Esophagus muscularis mucosa (tissue), 4 donors: ENCODE data around the gene ALPL. TPM values are rescaled to one million over a fixed set of nuclear protein-coding genes. Genes with fewer than 3 reads are reported as not detected.

Experiments used
- DNase-seq: peaks from one replicate; pipeline ENCODE4 v3.0.0-alpha.2; 2017; ENCODE audit errors: extremely low spot score
- H3K27ac ChIP-seq, 4 donors: fragments of 200-600 bp; sonication (generic); replicated peaks in 1 of 4; 1 replicate in 3 of 4; 2 replicates in 1 of 4; pipeline ENCODE4 v1.5.1; 2016 to 2019; ENCODE audit warnings: mild to moderate bottlenecking in 1 of 4
- H3K27me3 ChIP-seq, 4 donors: fragments of 200-600 bp; sonication (generic); one replicate each; pipeline versions ENCODE4 v1.5.1 to v1.6.0; 2016 to 2019
- H3K36me3 ChIP-seq, 4 donors: fragments of 200-600 bp; sonication (generic); one replicate each; pipeline ENCODE4 v1.5.1; 2016 to 2019
- H3K4me1 ChIP-seq, 4 donors: fragments of 200-600 bp; sonication (generic); one replicate each; pipeline ENCODE4 v1.5.1; 2016 to 2019
- H3K4me3 ChIP-seq, 4 donors: fragments of 200-600 bp; sonication (generic); 1 replicate in 2 of 4; 2 replicates in 2 of 4; pipeline ENCODE4 v1.5.1; 2016 to 2019; ENCODE audit warnings: mild to moderate bottlenecking in 4 of 4, moderate library complexity in 1 of 4
- H3K9me3 ChIP-seq, 4 donors: fragments of 200-600 bp; sonication (generic); 1 replicate in 3 of 4; 2 replicates in 1 of 4; pipeline ENCODE4 v1.5.1; 2016 to 2019
- CTCF ChIP-seq, 3 experiments: fragments of 200-600 bp in 2 of 3; fragments of 450-650 bp in 1 of 3; sonication (generic) in 2 of 3; IDR thresholded peaks; one replicate each; pipeline ENCODE4 v1.5.1; 2017 to 2019; ENCODE audit warnings: antibody characterized with exemption in 3 of 3, mild to moderate bottlenecking in 2 of 3, moderate library complexity in 1 of 3
- EP300 ChIP-seq: sonication (generic); formaldehyde crosslinking; IDR thresholded peaks from one replicate; pipeline ENCODE4 v1.6.1; 2017; ENCODE audit warnings: antibody characterized with exemption
- POLR2A ChIP-seq: fragments of 450-650 bp; IDR thresholded peaks from one replicate; pipeline ENCODE4 v1.6.1; 2017; ENCODE audit warnings: antibody characterized with exemption, moderate library complexity, mild to moderate bottlenecking, low read depth
- POLR2AphosphoS5 ChIP-seq, 2 donors: sonication (generic); formaldehyde crosslinking; IDR thresholded peaks; one replicate each; pipeline ENCODE4 v1.6.1; 2017; ENCODE audit warnings: antibody characterized with exemption in 2 of 2
- WGBS: methylation state at CpG from one replicate; pipeline ENCODE4 v1.1.5; 2018; 5-methylcytosine and 5-hydroxymethylcytosine counted together
- intact Hi-C: fragments of 100-400 bp; cut with DNase I; formaldehyde crosslinking; loops from one replicate; pipeline ENCODE4 v1.15.1; 2023
- total RNA-seq, 4 donors: library from RNA; depleted of rRNA; stranded (reverse); fragments of >200 nt; gene quantifications; one replicate each; pipeline versions ENCODE4 v1.1.0 to v1.2.1, GENCODE V29; 2016

Gene ALPL
- total RNA-seq, 4 donors from 2014 or later = 1.2 to 10.3 (median 3.8) TPM

GRCh38 chr1:21584096-21584495, 74.9 kb downstream of the ALPL start:
- Histone ChIP-seq H3K36me3 (no peaks in the 10 kb centered on the region), H3K4me3 (no peak overlapping the region), H3K27me3 (peaks cover 0 to 34% (median 0%) of the 10 kb centered on the region in 4 donors), H3K27ac (no peak overlapping the region), H3K9me3 (no peaks in the 10 kb centered on the region), H3K4me1 (peaks cover 13 to 16% (median 15%) of the 10 kb centered on the region in 4 donors)
- TF ChIP-seq CTCF (IDR thresholded peaks at IDR 0.05) (no peak), POLR2A (no peak), POLR2AphosphoS5 (IDR thresholded peaks at IDR 0.05) (no peak), EP300 (no peak)
- intact Hi-C loops = no loop called here
- no peak for DNase-seq
- 71% methylated on average over 10 of the region's 10 CpGs for WGBS

- Histone ChIP-seq H3K36me3 (no peaks in the 10 kb centered on the region), H3K27me3 (peaks cover 0 to 43% (median 0%) of the 10 kb centered on the region in 4 donors), H3K9me3 (no peaks in the 10 kb centered on the region), H3K27ac (no peak overlapping the region), H3K4me3 (no peak overlapping the region), H3K4me1 (peaks cover 13 to 16% (median 15%) of the 10 kb centered on the region in 4 donors)
- intact Hi-C loops = no loop called here
- DNase-seq = no peak
- TF ChIP-seq CTCF (IDR thresholded peaks at IDR 0.05) = no peak
- no peak for TF ChIP-seq POLR2AphosphoS5 (IDR thresholded peaks at IDR 0.05)
- TF ChIP-seq EP300 = no peak
- no peak for TF ChIP-seq POLR2A
- WGBS = 83% methylated on average over 9 of the region's 9 CpGs
These were observed 75.8 kb downstream of the ALPL start for GRCh38 chr1:21585037-21585436.

- H3K4me3 ChIP-seq = no peak overlapping the region
- intact Hi-C loops = no loop called here
- H3K27ac ChIP-seq = no peak overlapping the region
- TF ChIP-seq CTCF (IDR thresholded peaks at IDR 0.05) (no peak), POLR2A (no peak), EP300 (no peak), POLR2AphosphoS5 (IDR thresholded peaks at IDR 0.05) (no peak)
- DNase-seq = no peak
- no peaks in the 10 kb centered on the region for H3K36me3 ChIP-seq
- no peaks in the 10 kb centered on the region for H3K9me3 ChIP-seq
- peaks cover 13 to 22% (median 16%) of the 10 kb centered on the region in 4 donors for H3K4me1 ChIP-seq
- H3K27me3 ChIP-seq = peaks cover 0 to 55% (median 0%) of the 10 kb centered on the region in 4 donors
- WGBS = 40% methylated on average over 1 of the region's 12 CpGs
These were observed 77.0 kb downstream of the ALPL start for GRCh38 chr1:21586222-21586621.

- no peak overlapping the region for H3K4me3 ChIP-seq
- H3K27me3 ChIP-seq = peaks cover 0 to 63% (median 0%) of the 10 kb centered on the region in 4 donors
- H3K36me3 ChIP-seq = no peaks in the 10 kb centered on the region
- H3K9me3 ChIP-seq = no peaks in the 10 kb centered on the region
- H3K4me1 ChIP-seq = peaks cover 13 to 22% (median 16%) of the 10 kb centered on the region in 4 donors
- TF ChIP-seq EP300 (no peak), POLR2AphosphoS5 (IDR thresholded peaks at IDR 0.05) (peak; percentile 24 to 40), CTCF (IDR thresholded peaks at IDR 0.05) (no peak)
- 40% methylated on average over 17 of the region's 24 CpGs for WGBS
- intact Hi-C loops = no loop called here
- H3K27ac ChIP-seq = no peak overlapping the region
- DNase-seq = no peak
These were observed 77.8 kb downstream of the ALPL start for GRCh38 chr1:21586846-21587601.

GRCh38 chr1:21587602-21587953, 78.4 kb downstream of the ALPL start:
- DNase-seq = no peak
- no peak overlapping the region for H3K4me3 ChIP-seq
- H3K27ac ChIP-seq = no peak overlapping the region
- peaks cover 13 to 22% (median 16%) of the 10 kb centered on the region in 4 donors for H3K4me1 ChIP-seq
- H3K27me3 ChIP-seq = peaks cover 0 to 69% (median 0%) of the 10 kb centered on the region in 4 donors
- H3K9me3 ChIP-seq = no peaks in the 10 kb centered on the region
- 75% methylated on average over 3 of the region's 5 CpGs for WGBS
- intact Hi-C loops = no loop called here
- no peaks in the 10 kb centered on the region for H3K36me3 ChIP-seq
- TF ChIP-seq POLR2A = no peak
- no peak for TF ChIP-seq CTCF (IDR thresholded peaks at IDR 0.05)
- TF ChIP-seq POLR2AphosphoS5 (IDR thresholded peaks at IDR 0.05) = no peak
- TF ChIP-seq EP300 = no peak
